HCEC 1CT (cell line): ENCODE measurements around the gene CRTC3.
"Not testable (repeated sequence)": the region's sequence is repeated elsewhere in the genome, so short reads cannot be mapped to it uniquely, and the experiment has no call there.

Source experiments
- DNase-seq: peaks from one replicate; pipeline ENCODE4 v3.0.0-alpha.2; 2017

The CRTC3 gene, protein sequence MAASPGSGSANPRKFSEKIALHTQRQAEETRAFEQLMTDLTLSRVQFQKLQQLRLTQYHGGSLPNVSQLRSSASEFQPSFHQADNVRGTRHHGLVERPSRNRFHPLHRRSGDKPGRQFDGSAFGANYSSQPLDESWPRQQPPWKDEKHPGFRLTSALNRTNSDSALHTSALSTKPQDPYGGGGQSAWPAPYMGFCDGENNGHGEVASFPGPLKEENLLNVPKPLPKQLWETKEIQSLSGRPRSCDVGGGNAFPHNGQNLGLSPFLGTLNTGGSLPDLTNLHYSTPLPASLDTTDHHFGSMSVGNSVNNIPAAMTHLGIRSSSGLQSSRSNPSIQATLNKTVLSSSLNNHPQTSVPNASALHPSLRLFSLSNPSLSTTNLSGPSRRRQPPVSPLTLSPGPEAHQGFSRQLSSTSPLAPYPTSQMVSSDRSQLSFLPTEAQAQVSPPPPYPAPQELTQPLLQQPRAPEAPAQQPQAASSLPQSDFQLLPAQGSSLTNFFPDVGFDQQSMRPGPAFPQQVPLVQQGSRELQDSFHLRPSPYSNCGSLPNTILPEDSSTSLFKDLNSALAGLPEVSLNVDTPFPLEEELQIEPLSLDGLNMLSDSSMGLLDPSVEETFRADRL

DNA sequence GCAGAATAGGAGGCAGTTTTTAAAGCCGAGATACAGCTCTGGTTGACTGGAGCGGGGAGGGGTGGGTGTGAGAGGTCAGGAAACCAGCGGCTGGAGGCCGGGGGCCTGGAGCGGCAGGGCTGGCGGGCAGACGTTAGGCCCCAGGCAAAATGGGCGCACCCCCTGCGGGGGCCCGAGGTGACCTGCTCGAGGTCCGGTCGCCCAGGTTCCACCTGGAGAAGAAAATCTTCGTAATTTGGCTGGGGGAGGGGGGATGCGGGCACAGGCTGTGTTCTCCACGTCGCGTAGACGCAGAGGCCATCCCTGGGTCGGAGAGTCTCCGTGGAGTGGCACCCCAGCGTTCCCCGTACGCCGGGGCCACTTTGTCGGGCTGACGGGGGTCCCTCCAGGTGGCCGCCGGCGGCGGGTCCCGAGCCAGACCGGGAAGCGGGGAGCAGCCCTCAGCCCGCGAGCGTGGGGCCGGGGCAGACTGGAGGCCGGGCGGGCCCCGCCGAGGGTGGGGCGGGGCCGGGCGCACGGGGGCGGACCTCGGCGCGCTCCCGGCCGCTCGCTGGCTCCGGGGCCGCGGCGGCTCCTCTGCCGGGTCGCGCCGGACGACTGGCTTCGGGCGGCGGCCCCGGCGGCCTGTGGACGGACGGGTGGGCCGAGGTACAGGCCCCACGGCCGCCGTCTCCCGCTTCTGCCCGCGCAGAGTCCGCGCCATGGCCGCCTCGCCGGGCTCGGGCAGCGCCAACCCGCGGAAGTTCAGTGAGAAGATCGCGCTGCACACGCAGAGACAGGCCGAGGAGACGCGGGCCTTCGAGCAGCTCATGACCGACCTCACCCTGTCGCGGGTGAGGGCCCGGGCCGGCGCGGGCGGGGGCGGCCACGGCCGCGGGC, at the start of gene CRTC3:
Gene CRTC3 (plus strand): TSS at position 553 of the 879 bp plus-strand sequence. CDS start 149 bp downstream, at position 702.
- DNase-seq = peak; percentile 54

DNA sequence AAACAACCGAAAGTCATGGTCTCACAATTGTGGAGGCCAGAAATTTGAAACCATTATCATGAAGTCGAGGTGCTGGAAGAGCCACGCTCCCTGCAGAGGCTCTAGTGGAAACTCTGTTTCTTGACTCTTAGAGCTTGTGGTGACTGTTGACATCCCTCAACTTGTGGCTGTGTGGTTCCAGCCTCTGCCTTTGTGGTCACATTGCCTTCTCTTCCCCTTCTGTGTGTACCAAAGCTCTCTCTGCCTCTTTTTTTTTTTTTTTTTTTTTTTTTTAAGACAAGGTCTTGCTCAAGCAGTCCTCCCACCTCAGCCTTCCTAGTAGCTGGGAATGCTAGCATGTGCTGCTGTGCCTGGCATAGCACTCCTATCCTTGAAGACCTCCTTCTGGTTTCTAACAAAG, 48.7 kb upstream of the CRTC3 start:
- DNase-seq = no peak

DNA sequence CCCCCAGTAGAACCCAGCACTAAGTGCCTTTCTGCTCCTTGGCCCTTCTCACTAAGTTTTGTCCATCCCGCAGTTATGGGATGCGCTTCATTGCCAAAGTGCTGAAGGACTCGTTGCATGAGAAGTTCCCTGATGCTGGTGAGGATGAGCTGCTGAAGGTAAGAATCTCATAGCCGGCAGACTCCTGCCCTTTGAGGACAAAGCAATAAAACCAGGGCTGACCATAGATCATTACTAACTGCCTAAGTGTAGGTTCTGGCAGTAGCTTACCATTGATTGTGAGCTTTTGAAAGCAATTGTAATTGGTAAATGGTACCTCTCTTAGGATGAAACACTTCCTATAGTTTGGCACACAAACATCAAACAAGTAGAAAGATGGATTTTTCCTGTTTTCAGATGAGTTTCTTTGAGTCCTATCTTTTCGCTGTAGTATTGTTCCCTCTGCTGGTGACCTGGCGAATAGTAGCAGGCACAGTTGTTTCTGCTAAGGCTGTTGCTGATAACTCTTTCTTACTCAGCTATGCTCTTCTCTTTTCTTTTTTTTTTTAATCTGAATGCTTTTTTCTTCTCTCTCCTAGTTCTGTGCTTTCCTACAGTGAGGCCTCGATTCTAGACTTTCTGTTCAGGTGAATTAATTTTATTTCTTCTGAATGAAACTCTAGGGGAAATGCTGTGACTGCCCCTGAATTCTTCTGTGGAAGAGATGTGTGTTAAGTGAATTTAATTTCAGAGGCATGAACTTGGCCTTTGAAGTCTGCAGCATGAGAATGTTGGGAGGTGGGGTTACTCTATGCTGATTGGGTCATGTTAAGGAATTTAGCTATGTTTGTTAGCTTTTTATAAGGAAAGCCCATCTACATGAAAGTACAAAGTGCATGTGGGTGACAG, 47.4 kb upstream of the CRTC3 start:
- DNase-seq = peak; percentile 52

DNA sequence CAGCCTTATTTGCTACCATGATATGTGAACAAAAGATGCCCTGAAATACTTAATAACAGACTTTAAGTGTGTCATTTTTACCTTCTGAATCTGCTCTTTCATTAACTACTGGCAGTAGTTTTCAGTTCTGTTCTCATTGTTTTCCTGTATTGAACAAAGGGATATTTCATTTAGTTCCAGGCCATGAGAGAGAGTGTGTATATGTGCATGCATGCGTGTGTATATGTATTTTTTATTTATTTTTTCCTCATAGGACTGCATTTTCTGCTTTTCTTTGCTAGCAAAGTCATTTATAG, 46.8 kb upstream of the CRTC3 start:
- no peak for DNase-seq

DNA sequence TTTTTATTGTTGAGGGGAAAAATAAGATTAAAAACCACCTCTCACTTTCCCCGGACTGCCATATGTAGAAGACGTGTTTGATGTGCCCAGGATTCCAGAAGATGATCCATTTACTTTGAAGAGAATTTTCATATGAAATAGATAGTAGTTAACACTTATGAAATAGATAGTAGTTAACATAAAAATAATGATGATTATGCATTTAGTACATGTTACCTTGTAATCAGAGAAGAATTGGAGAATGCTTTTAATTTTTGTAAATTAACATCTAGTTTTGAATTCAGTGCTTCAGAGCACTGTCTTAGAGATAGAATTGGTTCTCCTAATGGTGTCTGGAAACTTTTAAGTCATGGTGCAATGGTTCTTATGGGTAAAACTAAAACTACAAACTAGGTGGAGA, 46.1 kb upstream of the CRTC3 start:
- no peak for DNase-seq

DNA sequence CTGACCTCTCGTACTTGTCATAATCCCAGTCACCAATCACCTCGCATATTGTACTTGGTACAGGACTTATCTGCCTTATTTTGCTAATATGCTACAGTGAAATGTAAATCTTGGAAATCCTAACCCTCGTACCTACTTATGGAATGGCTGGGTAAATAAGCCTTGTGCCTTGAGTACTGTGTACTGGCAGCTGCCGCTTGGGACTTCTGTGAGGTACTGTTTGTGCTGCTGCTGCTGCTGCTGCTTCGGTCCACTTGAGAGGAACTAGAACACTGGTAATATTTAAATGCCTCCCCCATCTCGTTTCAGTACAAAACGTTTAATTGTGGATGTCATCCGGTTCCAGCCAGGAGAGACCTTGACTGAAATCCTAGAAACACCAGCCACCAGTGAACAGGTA, 42.5 kb upstream of the CRTC3 start:
- no peak for DNase-seq

DNA sequence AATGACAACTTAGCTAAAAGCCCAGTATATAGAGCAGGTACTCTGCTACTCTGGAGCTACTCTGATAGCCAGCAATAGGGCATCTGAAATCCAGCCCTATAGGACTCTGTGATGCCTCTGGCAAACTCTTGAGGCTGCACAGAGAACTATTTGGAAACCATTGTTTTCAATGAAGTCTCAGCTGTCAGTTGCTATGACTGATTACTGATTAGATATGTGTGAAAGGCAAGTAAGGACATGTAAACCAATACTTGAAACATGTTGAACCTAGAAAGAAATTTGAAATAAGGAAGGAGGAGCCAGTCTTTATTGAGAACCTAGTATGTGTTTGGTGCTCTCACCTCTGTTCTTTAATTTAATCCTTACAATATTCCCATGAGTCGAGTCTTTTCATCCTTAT, 40.2 kb upstream of the CRTC3 start:
- no peak for DNase-seq

DNA sequence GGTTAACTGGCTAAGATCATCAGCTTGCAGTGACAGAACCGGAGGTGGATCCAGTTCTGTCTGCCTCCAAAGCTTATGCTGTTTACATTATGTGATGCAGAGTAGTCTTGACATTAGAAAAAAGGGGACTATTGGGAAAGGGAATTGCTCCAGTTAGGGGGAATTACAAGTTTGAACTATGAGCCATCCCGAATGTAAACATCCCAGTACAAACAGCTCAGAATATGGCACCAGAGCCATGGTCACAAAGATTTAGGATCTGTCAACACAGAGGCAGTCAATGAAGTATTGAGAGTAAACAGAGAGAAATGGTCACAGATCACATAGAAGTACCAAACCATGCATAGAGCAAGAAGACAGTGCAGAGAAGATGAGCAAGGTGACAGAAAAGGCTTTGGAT, 39.8 kb upstream of the CRTC3 start:
- no peak for DNase-seq

DNA sequence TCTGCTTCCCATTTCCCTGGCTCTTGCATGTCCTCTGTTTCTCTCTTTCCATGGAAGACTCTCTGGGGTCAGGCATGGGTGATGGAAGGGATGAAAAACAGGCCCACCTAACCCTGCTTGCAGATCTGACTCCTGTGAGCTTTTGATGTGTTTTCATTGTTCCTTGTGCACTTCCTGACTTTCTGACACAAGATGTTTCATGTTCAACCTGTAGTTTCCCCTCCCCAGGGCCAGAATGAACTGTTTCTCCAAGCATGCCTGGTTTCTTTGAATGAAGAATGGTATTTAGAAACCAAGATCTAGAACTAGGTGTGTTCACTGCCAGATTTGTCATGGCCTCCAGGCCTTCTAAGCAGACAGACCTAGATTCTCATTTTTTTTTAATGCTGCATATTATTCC, 36.1 kb upstream of the CRTC3 start:
- no peak for DNase-seq

DNA sequence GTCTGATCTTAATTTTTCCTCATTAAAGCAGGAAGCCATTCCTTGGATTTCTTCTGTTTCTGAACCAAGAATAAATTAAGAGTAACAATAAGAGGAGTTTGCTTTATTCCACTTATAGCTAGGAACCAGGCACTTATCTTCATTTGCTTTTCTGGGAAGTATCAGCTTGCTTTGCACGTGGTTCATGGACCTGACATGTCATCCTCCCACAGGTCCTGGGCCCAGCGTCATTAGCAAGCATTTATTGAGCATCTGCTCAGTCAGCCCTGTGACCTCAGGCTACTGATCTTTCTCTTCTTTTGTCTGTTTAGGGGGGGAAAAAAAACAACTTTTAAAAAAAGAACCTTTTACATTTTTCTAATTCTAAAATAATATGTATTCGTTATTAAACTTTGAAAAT, 34.7 kb upstream of the CRTC3 start:
- no peak for DNase-seq

DNA sequence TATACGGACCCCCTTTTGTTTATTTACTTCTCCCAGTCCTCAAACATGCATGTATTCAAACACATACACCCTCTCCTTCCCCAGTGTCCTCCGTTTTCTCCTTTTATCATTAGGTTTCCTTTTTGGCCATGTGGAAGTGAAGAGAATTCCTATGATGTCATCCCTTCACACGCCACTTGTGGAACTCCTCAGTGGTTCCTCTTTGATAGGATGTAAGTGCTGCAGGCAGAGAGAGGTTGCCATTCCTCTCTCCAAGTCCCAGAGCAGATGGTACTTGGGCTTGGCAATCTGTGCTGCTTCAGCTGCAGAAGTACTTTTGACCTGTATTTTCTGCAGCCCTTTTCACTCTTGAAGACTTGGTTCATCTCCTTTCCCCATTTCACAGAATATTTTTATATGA, 32.9 kb upstream of the CRTC3 start:
- no peak for DNase-seq

DNA sequence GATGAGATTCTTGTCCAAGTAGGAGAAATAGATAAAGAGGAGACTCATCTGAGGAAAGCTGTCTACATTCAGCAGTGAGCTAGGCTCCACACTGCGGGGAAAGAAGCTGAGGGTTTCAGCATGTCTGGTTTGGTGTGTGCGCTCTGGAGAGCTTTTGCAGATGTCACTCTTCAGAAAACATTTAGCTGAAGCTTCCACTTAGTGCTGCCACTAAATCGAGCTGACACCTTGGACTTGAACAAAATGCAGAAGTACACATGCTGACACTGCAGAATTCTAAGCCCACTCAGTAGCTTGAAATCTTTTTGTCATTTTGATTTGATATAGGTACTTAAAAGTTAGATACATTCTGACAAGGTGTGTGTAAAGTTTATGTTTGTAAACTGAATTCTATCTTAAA, 32.3 kb upstream of the CRTC3 start:
- DNase-seq = no peak

DNA sequence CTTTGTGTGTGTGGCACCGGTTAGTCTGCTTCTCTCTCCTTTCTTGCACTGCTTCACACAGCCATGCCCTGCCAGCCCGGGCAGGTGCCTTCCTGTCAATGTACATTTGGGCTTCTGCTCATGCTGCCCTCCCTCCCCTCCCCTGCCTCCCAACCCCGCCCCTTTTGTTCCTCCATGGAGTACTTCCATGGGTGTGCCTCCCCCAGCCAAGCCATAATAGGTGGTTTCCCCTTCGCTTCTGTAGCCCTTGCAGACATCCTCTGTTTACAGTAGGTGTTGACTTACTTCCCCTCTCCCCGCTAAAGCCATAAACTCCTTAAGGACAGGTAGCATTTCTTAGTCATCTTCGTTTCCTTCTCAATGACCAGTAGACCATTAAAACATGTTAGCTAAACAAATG, 31.8 kb upstream of the CRTC3 start:
- no peak for DNase-seq

DNA sequence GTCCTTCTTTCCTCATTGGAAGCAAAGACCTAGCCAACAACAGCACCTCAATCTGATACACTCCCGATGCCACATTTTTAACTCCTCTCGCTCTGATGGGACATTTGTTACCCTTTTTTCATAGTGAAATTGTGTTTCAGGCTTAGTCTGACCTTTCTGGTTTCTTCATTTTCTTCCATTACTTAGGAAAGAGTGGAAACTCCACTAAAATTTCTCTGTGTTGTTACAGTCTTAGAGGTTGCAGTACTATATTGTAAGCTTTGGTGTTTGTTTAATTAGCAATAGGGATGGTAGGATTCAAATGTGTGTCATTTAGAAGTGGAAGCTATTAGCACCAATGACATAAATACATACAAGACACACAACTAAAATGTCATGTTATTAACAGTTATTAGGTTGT, 29.6 kb upstream of the CRTC3 start:
- DNase-seq = no peak

DNA sequence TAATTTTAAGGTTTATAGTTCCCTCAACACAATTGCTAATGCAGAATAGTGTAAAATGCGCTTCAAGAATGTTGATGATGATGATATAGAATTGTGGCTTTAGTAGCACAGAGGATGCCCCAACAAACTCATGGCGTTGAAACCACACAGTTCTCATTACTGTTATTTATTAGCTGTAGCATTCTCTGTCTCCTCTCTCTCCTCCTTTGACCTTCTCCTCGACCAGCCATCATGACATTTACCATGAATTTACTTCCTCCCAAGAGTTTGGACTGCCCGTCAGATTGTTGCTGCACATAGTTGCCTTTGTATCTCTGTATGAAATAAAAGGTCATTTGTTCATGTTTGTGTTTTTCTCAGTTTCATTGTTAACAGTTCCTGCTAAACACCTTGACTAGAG, 27.8 kb upstream of the CRTC3 start:
- DNase-seq = no peak

DNA sequence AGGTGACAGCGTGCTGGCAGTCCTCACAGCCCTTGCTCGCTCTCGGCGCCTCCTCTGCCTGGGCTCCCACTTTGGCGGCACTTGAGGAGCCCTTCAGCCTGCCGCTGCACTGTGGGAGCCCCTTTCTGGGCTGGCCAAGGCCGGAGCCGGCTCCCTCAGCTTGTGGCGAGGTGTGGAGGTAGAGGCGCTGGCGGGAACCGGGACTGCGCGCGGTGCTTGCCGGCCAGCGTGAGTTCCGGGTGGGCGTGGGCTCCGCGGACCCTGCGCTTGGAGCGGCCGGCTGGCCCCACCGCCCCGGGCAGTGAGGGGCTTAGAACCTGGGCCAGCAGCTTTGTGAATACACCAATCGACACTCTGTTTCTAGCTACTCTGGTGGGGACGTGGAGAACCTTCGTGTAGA, 18.9 kb upstream of the CRTC3 start:
- DNase-seq = not testable (repeated sequence)

DNA sequence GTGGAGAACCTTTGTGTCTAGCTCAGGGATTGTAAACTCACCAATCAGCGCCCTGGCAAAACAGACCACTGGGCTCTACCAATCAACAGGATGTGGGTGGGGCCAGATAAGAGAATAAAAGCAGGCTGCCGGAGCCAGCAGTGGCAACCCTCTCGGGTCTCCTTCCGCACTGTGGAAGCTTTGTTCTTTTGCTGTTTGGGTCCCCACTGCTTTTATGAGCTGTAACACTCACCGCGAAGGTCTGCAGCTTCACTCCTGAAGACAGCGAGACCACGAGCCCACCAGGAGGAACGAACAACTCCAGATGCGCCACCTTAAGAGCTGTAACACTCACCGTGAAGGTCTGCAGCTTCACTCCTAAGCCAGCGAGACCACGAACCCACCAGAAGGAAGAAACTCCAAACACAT, 18.5 kb upstream of the CRTC3 start:
- not testable (repeated sequence) for DNase-seq

DNA sequence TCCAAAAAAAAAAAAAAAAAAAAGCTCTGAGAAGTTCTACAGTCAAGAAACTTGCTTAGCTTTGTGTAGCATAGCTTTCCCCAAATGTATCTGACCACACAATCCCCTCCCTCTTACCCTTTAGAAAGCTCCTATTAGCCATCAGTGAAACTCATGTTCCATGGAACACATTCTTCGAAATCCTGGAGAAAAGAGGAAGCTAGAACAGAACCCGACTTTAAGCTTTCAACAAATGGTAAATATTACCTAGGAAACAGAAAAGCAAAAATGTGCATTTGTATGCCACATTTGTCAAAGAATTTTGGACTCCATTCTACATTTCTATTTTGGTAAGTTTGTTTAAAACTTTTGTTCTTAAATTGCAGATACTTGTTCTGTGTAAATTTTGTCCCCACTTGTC, 17.4 kb upstream of the CRTC3 start:
- DNase-seq = no peak

DNA sequence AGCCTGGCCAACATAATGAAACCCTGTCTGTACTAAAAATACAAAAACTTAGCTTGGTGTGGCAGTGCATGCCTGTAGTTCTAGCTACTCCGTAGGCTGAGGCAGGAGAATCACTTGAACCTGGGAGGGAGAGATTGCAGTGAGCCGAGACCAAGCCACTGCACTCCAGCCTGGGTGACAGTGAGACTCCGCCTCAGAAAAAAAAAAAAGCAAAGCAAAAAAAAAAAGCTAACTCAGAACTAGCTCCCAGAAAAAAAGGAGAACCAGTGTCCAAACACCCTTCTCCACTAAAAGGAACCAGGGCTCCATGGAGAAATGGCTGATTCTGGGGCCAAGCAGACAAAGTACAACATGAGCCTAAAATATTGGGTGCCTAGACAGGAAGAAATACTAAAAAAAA, 16.7 kb upstream of the CRTC3 start:
- DNase-seq = no peak

DNA sequence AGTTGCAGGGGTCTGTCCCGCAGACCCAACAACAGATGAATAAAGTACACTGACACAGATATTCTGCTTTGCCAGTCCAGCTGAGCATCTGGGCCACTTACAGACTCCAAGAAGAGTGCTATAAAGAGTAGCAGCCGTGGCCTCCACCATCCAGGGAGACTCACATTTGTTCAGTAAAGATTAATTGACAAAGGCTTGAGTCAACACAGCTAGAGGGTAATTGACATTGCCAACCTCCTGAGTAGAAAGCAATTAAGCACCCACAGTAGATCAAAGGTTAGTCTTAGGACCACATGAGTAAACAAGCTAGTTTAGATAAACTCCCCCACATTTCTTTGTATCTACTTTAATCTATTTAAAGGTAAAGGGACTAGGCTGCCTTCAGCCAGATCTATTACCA, 16.3 kb upstream of the CRTC3 start:
- DNase-seq = no peak

DNA sequence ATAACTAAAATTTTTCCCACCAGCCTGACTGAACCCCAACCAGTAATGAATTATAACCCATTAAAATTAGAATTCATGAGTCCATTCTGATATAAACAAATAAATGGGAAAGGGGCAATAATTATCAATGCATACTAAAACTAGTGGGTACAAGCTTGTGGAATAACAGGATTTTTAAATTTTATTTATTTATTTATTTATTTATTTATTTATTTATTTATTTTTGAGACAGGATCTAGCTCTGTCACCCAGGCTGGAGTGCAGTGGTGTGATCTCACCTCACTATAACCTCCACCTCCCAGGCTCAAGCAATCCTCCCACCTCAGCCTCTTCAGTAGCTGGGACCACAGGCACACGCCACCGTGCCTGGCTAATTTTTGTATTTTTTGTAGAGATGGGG, 15.8 kb upstream of the CRTC3 start:
- not testable (repeated sequence) for DNase-seq

DNA sequence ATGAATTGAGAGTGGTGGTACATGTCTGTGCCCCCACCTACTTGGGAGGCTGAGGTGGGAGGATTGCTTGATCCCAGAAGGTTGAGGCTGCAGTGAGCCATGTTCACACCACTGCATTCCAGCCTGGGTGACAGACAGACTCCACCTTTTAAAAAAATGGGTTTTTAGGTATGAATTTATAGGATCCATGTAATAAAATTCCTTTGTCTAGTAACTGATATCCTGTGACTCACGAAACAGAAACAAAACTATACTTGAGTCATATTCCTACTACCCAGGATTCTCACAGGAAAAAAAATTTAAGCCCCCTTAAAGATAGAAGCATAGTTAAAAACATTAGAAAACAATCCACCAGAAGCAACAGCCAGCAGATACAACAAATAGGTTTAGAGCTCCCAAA, 10.0 kb upstream of the CRTC3 start:
- DNase-seq = peak; percentile 72

DNA sequence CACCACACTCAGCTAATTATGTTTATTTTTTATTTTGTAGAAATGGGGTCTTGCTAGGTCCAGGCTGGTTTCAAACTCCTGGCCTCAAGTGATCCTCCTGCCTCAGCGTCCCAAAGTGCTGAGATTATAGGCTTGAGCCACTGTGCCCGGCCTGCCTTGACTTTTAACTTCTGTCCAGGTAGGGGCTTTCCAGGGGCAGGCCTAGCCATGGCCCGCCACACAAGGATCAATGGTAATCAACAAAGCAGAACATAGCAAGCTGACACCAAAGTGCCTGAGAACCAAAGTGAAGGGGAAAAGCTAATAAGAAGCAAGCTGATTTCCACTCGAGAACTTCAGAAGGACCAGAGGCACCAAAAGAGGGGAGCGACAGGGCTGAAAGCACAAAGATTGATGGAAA, 9.4 kb upstream of the CRTC3 start:
- DNase-seq = no peak
